ENCODE results near the gene OMP. TPM values are rescaled to one million over a fixed set of nuclear protein-coding genes. Genes with fewer than 3 reads are reported as not detected.

Gene OMP
- polyA plus RNA-seq, 3 donors, result not detected

DNA sequence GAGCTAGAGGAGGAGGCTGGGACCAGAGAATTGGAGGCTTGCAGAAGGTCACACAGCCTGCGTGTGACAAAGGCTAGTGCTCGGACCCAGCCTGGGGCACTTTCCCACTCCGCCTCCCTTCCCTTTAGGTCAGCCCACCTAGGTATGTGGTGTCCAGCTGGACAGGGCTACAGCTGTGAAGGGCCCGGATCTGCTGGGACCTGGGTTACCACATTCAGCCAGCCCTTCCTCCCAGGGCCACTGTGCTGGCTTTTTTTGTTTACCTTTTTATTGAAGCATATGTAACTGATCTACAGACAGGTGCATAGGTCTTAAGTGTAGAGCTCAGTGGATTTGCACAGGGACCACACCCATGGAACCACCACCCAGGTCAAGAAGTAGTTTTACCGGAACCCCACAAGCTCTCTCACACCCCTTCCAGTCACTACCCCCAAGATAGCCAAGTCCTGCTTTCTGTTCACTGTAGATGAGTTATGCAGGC, 27.2 kb upstream of the OMP start:
- H3K79me2 ChIP-seq (ENCODE audit: insufficient read depth, low read length), result no peaks in the 10 kb centered on the region

DNA sequence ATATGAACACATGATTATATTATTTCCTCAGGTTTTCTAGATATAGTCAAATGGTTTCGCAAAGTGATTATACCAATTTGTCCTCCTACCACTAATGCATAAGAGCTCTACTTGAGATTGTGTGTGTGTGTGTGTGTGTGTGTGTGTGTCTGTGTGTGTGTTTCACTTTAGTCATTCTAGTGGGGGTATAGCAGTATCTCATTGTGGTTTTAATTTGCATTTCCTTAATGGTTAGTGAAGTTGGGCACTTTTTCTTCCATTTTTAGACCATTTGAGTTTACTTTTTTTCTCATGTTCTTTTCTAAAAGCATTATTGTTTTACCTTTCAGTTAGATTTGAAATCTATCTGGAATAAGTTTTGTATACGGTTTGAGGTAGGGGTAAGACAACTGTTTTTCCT, 23.0 kb upstream of the OMP start:
- Histone ChIP-seq H3K27ac (ENCODE audit: low read depth in 1 of 2, low read length in 2 of 2) (no peak overlapping the region), H3K4me2 (replicated peaks; ENCODE audit: extremely low read depth, low read length, poor library complexity, severe bottlenecking) (no peak overlapping the region), H3K36me3 (replicated peaks in 1 of 2; ENCODE audit: control insufficient read depth in 1 of 2, insufficient read depth in 2 of 2, low read length in 2 of 2) (no peaks in the 10 kb centered on the region), H2AFZ (ENCODE audit: insufficient read depth, low read depth, low read length, poor library complexity, severe bottlenecking) (no peak overlapping the region), H3K9ac (ENCODE audit: insufficient read depth, low read length, poor library complexity, severe bottlenecking) (no peak overlapping the region), H3K9me3 (replicated peaks in 1 of 2; ENCODE audit: control insufficient read depth in 1 of 2, insufficient read depth in 1 of 2, low read length in 2 of 2) (no peaks in the 10 kb centered on the region), H4K20me1 (ENCODE audit: insufficient read depth, low read length) (no peaks in the 10 kb centered on the region), H3K79me2 (ENCODE audit: insufficient read depth, low read length) (no peaks in the 10 kb centered on the region), H3K4me3 (replicated peaks in 1 of 3; ENCODE audit: low read depth in 2 of 3, low read length in 3 of 3) (no peak overlapping the region), H3K27me3 (ENCODE audit: control insufficient read depth in 2 of 2, insufficient read depth in 2 of 2, low read length in 2 of 2) (no peaks in the 10 kb centered on the region), H3K4me1 (ENCODE audit: control insufficient read depth in 1 of 2, insufficient read depth in 2 of 2, low read length in 2 of 2) (peaks cover 14 to 15% of the 10 kb centered on the region in 2 donors)
- peaks cover 0 to 5% (median 0%) of the 10 kb centered on the region in 7 donors for H3K9me3 Mint-ChIP-seq
- H3K4me1 Mint-ChIP-seq, result peaks cover 18% of the 10 kb centered on the region
- H3K4me3 Mint-ChIP-seq, result no peak overlapping the region
- H3K27me3 Mint-ChIP-seq (ENCODE audit: low read depth in 3 of 3), result peaks cover 2 to 6% (median 5%) of the 10 kb centered on the region in 3 donors
- H3K27ac Mint-ChIP-seq, result no peak overlapping the region
- intact Hi-C loops (cut with micrococcal nuclease), result loop anchor here in 1 of 2 donors (10.0 kb wide), 1 partner anchor 355 kb away; no protein-coding TSS in a partner anchor
- TF ChIP-seq, protein P1, sequence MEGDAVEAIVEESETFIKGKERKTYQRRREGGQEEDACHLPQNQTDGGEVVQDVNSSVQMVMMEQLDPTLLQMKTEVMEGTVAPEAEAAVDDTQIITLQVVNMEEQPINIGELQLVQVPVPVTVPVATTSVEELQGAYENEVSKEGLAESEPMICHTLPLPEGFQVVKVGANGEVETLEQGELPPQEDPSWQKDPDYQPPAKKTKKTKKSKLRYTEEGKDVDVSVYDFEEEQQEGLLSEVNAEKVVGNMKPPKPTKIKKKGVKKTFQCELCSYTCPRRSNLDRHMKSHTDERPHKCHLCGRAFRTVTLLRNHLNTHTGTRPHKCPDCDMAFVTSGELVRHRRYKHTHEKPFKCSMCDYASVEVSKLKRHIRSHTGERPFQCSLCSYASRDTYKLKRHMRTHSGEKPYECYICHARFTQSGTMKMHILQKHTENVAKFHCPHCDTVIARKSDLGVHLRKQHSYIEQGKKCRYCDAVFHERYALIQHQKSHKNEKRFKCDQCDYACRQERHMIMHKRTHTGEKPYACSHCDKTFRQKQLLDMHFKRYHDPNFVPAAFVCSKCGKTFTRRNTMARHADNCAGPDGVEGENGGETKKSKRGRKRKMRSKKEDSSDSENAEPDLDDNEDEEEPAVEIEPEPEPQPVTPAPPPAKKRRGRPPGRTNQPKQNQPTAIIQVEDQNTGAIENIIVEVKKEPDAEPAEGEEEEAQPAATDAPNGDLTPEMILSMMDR (IDR thresholded peaks at IDR 0.05), result no peak
- no peaks in the 10 kb centered on the region for H3K36me3 Mint-ChIP-seq
- no CpG with 5 or more reads among the region's 2 CpGs for WGBS (ENCODE audit: insufficient coverage)
- DNase-seq, result no peak

More for the DNA sequence above, 27.2 kb upstream of the OMP start:
- Histone ChIP-seq H3K27ac (ENCODE audit: low read depth in 1 of 2, low read length in 2 of 2) (no peak overlapping the region), H2AFZ (ENCODE audit: insufficient read depth, low read depth, low read length, poor library complexity, severe bottlenecking) (no peak overlapping the region), H3K36me3 (replicated peaks in 1 of 2; ENCODE audit: control insufficient read depth in 1 of 2, insufficient read depth in 2 of 2, low read length in 2 of 2) (no peaks in the 10 kb centered on the region), H3K4me3 (replicated peaks in 1 of 3; ENCODE audit: low read depth in 2 of 3, low read length in 3 of 3) (no peak overlapping the region), H3K4me1 (ENCODE audit: control insufficient read depth in 1 of 2, insufficient read depth in 2 of 2, low read length in 2 of 2) (peaks cover 13 to 15% of the 10 kb centered on the region in 2 donors), H3K9me3 (replicated peaks in 1 of 2; ENCODE audit: control insufficient read depth in 1 of 2, insufficient read depth in 1 of 2, low read length in 2 of 2) (no peaks in the 10 kb centered on the region), H4K20me1 (ENCODE audit: insufficient read depth, low read length) (no peaks in the 10 kb centered on the region), H3K27me3 (ENCODE audit: control insufficient read depth in 2 of 2, insufficient read depth in 2 of 2, low read length in 2 of 2) (no peaks in the 10 kb centered on the region), H3K4me2 (replicated peaks; ENCODE audit: extremely low read depth, low read length, poor library complexity, severe bottlenecking) (no peak overlapping the region), H3K9ac (ENCODE audit: insufficient read depth, low read length, poor library complexity, severe bottlenecking) (no peak overlapping the region)
- DNase-seq, result no peak
- Mint-ChIP-seq H3K36me3 (no peaks in the 10 kb centered on the region), H3K9me3 (peaks cover 0 to 5% (median 0%) of the 10 kb centered on the region in 7 donors), H3K4me1 (peaks cover 11% of the 10 kb centered on the region), H3K4me3 (no peak overlapping the region), H3K27me3 (ENCODE audit: low read depth in 3 of 3) (peaks cover 2 to 7% (median 6%) of the 10 kb centered on the region in 3 donors), H3K27ac (no peak overlapping the region)
- TF ChIP-seq, protein P1 (IDR thresholded peaks at IDR 0.05), result no peak
- intact Hi-C loops (cut with micrococcal nuclease), result no loop called here
- 96% methylated on average over 3 of the region's 5 CpGs for WGBS (ENCODE audit: insufficient coverage)
